VCaP (cell line): Measurements from ENCODE around the gene NOS2.
"Not testable (repeated sequence)": the region's sequence is repeated elsewhere in the genome, so short reads cannot be mapped to it uniquely, and the experiment has no call there.

Source experiments
- H3K27ac ChIP-seq: fragments of 450-650 bp; 2 replicates; pipeline ENCODE4 v1.5.1; 2017
- TF ChIP-seq, protein P1 (sequence below): fragments of 450-650 bp; conservative IDR thresholded peaks from 2 replicates; pipeline ENCODE4 v1.5.1; 2017; ENCODE audit warnings: mild to moderate bottlenecking, moderate library complexity

The NOS2 gene

DNA sequence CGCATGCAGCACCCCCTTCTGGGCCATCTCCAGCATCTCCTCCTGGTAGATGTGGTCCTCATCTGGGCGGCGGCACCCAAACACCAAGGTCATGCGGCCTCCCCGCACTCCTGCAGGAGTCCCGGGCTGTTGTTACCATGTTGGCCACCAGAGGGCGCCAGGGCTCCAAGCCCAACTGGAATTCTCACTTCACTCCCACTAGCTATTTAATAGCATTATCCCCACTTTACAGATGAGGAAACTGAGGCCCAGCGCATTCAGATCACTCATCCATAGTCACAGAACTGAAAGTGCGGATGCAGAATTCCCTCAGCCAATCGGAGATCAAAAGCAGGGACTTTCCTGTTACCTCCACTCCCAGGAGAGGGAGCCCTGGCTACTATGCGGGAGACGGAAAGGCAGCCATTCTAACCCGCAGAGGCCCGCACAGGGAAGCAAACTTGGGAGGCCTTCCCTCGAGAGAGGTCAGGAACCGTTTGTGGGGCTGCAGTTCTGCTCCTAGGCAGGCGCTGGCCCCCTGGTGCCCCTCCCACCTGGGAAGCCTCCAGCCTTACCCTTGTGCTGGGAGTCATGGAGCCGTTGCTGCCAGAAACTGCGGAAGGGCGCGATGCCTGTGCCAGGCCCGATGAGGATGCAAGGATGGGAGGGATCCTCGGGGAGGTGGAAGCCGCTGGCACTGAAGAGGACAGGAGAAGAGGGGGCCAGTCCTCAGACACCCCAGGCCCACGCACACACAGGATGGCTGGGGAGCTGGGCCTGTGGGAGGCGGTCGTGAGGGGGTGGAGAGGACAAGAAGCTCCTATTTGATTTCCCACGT lies 40.1 kb downstream of the NOS2 start:
- TF ChIP-seq, protein P1, sequence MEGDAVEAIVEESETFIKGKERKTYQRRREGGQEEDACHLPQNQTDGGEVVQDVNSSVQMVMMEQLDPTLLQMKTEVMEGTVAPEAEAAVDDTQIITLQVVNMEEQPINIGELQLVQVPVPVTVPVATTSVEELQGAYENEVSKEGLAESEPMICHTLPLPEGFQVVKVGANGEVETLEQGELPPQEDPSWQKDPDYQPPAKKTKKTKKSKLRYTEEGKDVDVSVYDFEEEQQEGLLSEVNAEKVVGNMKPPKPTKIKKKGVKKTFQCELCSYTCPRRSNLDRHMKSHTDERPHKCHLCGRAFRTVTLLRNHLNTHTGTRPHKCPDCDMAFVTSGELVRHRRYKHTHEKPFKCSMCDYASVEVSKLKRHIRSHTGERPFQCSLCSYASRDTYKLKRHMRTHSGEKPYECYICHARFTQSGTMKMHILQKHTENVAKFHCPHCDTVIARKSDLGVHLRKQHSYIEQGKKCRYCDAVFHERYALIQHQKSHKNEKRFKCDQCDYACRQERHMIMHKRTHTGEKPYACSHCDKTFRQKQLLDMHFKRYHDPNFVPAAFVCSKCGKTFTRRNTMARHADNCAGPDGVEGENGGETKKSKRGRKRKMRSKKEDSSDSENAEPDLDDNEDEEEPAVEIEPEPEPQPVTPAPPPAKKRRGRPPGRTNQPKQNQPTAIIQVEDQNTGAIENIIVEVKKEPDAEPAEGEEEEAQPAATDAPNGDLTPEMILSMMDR, result peak; percentile 98
- no peak overlapping the region for H3K27ac ChIP-seq

DNA sequence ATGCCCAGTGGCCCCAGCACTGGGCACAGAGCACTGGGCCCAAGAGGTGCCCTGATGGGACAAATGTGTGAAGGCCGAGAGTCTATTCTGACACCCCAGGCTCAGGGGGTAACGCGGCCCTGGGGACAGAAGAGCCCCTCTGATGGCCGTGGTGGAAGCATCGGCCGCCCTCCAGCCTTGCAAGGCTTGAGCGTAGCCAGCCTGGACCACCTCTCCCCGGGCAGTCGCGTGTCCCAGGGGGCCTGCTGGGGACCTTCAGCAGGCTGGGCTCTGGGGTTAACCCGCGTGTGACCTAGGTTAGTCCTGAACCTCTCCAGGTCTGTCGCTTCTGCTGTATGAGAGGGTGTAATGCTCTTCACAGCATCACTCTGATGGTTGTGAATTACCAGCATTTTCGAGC lies 40.8 kb downstream of the NOS2 start:
- H3K27ac ChIP-seq, result no peak overlapping the region
- TF ChIP-seq, protein P1, result no peak

DNA sequence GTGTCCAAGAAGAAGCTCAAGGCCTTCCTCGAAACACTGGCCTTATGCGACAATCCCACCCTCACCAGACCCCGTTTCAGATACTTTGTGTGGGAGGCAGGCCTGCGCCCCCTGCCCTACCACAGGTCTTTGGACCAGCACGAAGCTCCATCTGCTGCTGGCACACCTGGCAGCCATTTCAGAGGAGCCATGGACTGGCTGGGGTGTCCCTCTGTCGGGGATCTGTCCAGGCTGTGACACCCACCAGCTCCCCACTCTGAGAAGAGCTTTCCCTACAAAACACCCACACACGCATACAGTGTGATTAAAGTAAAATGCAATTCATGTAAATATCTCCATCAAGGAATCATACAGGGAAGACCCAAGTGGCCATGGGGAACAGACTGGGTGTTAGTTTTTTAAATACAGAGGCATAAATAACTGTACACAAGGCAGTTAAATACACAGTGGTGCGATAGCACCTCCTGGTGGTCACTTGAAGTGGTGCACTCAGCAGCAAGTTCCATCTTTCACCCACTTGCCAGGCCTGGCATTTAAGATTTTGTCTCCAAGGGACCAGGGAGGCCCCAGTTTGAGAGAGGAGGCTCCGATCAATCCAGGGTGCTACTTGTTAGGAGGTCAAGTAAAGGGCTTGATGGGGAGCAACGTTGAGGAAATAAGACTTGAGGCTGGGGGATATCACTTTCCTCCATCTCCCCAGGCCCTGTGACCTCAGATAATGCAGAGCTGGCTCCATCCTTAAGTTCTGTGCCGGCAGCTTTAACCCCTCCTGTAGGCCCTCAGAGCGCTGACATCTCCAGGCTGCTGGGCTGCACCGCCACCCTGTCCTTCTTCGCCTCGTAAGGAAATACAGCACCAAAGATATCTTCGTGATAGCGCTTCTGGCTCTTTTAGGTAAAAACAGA lies 43.6 kb downstream of the NOS2 start:
- no peak overlapping the region for H3K27ac ChIP-seq
- TF ChIP-seq, protein P1, result peak; percentile 99

DNA sequence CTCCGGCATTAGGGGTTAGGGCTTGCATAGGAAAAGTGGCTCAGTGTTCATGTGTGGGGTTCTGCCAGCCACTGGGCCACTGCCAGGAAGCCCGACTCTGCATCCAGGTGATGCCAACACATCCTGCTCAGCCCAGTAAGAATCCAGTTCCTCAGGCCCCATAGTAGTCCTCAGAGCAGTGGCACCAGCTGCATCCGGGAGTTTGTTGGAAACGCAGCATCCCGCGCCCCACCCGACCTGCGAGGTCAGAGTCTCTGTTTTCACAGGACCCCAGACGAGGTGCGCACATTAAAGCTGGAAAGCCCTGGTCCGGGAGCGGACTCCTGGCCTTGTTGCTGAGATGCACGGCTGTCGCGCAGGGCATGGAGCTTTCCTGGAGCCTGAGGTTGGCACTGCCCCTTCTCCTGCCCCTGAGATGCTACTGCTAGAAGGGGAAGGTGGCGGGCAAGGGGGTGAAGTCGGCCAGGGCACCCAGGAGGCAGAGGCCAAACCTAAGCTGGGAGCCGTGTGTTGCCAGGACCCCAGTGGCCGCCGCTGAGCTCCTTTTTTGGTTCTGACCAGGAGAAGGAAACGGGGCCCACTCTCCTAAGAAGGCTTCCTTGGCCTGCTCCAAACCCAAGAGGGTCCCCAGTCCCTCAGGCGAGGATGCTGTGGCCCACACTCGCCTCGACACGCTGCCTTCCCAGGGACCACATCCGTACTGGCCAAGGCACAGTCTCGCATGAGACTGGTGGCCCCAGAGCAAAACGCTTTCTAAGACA lies 44.4 kb downstream of the NOS2 start:
- TF ChIP-seq, protein P1, result no peak

DNA sequence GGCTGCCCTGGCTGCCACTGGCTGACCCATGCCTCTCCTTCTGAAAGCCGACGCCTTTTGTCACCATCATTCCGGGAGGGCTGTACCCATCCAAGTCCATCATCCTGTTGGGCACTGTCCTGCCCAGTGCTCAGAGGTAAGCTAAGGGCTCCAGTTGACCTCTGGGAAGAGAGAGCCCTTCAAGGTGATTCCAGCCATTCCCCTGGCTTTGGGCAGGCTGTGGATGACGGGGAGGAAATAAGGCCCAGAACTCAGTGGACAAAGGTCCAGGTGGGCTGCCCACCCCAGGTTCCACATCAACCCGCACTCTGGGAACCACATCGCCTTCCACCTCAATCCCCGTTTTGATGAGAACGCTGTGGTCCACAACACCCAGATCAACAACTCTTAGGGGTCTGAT lies 45.8 kb downstream of the NOS2 start:
- TF ChIP-seq, protein P1, result no peak
- H3K27ac ChIP-seq, result no peak overlapping the region

More for the DNA sequence above, 44.4 kb downstream of the NOS2 start:
- H3K27ac ChIP-seq, result no peak overlapping the region

DNA sequence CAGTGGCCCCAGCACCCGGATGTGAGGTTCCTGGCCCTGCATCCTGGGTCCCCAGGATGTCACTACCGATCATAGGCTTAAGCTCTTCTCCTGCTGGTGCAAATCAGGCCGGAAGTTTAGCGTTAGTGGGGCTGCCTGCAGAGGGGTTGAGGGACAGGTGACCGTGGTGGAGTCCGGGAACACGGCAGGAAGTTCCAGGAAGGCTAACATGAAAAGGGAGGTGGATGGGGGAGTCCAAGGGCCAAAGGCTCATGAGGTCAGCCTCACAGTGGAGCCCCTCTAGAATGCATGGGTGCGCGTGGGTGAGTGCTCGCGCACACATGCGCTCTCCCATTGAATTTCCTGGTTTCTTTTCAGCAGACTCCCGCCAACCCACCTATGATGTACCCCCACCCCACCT lies 46.6 kb downstream of the NOS2 start:
- not testable (repeated sequence) for H3K27ac ChIP-seq

DNA sequence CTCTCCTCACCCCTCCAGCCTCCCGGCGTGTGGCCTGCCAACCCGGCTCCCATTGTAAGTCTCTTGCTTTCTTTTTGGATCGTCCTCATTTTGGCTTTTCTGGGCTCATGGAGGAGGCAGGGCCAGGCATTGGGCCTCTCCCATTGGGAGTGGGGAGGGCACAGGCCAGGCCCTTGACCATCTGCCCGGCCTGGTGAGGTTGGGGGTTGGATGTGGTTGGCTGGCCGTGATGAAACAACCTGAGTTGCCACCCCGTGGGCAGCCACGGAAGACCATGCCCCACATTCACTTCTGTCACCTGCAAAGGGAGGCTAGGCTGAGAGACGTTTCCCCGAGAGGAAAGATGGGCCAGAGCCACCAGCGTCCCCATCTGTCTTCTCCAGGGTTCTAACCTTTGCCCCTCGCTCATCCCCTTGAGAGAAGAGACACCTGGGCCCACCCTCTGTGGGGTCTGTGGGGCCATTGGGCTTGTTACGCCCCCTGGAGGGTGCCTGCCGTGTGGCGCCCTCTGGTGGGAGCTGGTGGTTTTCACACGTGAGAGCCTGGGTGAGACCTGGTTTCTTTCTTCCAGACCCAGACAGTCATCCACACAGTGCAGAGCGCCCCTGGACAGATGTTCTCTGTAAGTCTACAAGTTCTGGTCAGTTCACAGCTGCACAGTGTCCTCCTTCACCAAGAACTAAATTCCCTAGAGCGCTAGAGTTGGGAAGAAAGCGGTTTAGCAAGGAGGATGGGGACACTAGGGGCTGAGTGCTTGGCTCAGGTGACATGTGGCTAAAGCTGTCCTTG lies 47.3 kb downstream of the NOS2 start:
- H3K27ac ChIP-seq, result not testable (repeated sequence)
